NCI-H2081 (cell line): ENCODE measurements around the gene ANKRD13B.

Source experiments
- DNase-seq, 2 experiments: peaks; one replicate each; lab custom pipeline; 2025; lab: John Stamatoyannopoulos, UW

Gene ANKRD13B

DNA sequence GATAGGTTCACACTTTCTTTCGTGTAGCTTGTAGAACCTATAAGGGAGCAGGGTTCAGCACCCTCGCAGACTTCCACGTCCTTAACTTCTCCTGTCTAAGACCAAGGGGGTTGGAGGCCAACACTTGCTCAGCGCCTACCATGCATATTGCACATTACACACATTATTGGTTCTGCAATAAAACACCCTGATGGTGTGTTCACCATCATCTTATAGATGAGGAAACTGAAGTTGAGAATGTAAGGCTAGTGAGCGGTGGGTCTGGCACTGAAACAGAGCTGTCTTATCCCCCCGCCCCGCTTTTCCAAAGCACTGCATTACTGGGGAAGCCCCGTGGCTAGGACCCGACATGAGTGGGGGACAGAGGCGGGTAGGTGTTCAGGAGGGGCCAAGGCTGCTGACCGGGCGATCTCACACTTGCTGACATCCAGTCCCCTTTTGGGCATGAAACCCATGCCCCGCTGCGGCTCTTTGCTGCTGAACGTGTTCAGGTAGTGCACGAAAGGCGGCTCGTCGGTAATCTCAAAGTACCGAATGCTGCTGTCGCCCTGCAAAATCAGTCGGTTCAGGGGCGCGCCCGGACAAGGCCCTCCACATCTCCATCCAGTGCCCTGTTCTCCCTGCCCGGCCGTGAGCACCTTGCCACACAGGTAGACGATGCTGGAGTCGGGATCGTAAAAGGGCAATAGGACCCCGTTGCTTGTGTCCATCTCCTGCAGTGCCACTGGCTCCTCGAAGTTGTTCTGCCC is 23.5 kb downstream of the ANKRD13B start:
- DNase-seq: no peak

DNA sequence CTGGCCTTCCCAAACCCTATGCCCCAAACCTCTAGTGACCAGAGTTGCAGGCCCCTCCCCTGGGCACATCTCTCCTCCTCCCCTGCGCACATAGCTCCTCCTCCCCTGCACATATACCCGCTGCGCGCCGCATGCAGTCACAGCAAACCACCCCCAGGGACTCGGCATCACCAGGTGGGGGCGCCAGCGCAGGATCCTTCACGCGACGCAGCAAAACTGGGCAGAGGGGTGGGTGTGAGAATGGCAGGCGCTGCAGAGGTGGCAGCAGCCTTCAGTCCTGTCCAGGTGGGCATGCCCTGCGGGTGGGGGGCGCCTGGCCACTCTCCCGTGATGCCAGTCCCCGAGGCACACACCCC is 24.2 kb downstream of the ANKRD13B start:
- peak; percentile 72 to 78 for DNase-seq

DNA sequence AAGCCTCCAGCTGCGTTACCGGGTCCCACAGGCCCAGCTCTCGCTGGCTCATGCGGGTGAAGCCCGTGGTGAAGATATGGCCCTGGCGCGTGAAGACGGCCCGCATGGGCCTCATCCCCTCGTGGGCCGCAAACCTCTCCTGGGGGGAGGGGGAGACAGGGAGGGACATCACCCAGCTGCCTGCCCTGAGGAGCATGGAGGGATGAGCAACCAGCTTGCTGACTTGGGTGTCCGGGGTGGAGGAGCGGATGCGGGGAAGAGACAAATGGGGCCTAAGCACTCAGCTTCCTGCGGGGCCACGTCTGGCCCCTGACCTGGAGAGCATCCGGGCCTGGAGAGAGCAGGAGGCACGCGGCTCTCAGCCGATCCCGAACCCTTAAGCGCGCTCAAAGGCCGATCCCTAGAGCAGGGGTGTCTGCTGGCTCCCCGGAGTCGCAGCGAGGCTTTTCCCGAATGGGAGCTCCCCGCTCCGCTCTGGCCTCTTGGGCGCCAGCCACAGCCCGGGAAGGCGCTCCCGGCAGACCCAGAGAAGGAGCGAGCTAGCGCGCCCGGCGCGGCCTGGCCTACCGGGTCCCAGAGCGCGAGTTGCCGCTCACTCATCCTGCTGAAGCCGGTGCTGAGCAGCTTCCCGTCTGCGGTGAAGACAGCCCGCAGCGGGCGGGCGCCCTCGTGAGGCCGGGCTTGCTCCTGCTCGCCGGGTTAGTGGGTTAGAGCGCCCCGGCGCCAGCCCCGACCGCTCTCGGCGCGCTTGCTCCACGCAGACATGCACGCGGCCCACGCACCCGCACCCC is 24.7 kb downstream of the ANKRD13B start:
- peak; percentile 53 to 74 for DNase-seq

DNA sequence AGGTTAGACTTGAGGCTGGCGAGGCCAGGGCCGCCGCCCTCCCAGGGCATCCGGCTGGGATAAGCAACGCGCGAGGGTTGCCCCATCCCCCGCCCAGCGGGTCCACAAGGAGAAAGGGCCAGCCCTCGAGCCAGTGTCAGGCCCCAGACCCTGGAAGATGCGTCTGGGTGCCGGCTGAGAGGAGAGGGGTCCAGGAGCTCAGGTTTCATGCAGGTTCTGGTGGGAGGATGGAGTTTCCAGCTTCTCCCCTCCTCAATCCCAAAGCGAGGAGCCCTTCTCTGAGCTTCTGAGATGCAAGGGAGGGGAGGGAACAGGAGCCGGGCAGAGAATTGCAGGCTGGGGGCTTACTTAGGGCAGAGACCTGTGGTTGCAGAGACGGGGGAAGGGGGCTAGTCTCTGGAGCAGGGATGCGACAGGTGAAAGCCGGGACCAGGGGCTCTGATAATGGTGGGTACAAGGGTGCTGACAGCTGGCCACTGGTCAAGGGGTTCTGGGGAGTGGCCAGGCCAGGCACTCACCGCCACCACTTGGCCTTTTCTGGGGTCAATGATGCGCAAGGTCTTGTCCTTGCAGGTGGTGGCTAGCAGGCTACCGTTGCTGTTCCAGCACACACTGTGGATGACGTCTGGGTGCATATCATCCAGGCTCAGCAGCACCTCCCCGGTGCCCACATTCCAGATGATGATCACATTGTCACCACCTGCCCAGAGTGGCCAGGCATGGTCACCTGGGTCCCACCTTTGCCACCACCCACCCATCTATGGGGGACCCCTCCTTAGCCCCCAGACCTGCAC is 25.5 kb downstream of the ANKRD13B start:
- DNase-seq: no peak

DNA sequence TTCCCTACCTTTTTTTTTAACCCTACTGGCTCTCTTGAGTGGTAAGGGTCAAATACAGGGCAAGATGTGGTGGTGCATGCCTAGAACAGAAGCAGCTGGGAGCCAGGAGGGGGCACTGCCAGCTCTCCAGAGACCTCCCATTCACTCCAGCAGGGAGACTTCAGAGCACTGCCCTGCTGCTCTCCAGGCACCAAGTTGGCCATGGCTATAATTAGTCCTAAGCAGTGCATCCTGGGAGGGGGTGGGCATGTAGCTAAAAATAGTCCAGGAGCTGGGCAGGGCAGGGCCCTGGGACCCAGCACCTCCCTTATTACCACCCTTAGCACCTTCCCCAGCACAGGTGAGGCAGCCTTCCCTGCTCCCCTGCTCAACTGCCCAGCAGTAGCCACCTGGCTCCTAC is 26.3 kb downstream of the ANKRD13B start:
- DNase-seq: peak; percentile 11 to 12

DNA sequence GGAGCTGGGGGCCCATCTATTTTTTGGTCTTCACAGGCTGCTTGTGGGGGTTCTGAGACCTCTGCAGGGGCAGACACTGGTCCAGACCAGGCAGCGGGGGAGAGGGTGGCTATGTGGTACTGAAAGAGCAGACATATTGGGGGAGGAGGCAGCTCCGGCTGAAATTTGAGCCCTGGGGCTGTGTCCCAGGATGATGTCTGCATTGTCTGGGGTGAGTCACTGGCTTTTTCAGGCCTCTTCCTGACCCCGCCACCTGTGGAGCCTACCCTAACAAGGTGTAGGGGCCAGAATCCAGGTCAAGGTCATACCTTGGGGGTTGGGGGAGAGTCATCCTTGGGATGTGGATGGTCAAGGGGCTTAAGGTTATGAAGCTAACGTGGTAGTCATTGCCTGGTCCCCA is 27.3 kb downstream of the ANKRD13B start:
- no peak for DNase-seq

DNA sequence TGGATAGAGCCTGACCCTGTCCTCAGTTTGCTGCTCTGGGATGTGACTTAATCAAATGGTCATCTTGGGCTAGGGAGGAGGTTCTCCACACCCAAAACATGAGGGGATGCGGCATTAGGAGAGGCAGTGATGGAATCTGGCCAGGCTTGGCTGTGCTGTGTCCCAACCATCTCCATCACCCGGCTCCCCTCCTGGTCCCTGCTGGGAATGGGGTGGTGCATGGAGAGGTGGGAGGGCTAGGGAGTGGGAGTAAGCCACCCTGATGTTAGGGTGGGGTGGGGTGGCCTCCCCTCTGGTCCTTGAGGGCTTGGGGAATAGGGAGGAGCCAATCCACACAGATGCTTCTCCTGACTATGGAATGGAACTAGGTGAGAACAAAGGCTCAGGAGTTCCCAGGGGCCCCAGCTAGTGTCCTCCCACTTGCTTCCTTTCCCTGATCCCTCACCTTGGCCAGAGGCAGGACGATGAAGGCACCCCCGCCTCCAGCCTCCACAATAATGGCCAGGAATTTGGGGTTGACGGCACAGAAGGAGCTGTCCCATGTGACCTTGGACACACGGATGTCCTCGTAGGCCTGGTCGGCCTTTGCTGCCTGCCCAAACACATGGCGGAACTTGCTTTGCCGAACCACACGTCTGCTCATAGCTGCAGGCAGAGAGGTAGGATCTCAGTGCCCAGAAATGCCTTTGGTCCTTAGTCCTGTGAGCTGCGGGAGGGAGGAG is 28.0 kb downstream of the ANKRD13B start:
- DNase-seq: no peak

DNA sequence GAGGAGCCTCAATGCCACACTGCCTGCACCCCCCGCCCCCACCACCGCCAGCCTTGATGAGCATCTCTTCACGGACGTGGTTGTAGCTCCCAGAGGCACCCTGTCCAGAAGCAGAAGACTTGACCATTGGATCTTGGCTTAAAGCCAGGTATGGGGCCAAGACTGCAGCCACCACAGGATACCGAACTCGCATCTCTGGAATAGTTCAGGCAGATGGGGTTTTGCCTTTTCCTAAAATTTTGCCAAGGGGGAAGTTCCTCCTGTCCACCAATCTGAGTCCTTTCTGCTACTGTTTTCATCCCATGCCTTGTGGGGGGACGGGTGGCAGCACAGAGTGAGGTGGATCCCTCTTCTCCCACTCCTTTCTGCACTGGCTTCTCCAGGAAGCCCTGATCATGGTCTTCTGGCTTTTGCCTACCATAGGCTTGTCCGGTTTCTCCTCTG is 28.8 kb downstream of the ANKRD13B start:
- DNase-seq: no peak

DNA sequence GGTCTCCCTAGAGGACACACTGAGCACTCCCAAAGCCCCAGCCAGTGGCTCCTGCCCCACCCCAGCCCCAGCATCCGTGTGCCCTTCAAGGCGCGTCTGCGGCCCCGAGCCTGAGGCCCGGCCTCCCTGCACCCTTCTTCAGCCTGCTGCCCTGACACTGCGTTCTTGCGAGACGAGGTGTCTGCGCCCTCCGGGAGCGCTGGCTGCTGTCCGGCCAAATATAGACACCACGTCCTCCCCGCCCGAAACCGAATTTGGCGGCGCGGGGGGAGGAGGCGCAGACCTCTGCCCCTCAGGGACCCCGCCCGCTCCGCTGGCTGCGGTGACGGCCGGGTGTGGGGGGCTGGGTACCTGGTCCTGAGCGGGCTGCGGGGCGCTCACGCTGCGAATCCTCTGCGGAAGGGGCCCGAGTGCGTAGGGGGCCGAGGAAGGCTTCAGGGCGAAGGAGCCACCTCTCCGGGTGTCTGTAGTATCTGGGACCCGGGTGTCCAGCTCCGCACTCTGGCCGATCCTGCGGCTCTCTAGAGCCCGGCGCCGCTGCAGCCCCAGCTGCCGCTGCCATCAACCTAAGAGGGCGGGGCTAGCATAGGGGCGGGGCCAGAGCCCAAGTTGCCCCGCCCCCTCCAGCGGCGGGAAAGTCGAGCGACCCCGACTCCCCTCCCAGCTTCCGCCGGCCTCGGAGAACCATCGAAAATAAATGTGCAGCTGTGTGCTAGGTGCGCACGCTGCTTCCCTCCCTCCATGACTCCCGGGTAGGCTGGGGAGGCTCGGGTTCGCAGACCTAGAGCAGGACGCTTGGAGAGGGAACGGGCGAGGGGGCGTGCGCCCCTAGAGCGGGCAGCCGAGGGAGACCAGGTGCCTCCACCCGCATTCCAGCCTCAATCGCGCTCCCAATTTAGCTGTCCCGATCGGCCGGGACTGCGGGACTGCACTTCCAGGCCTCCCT is 29.7 kb downstream of the ANKRD13B start, which contains the start of gene CORO6:
CORO6 (minus strand) TSS at position 576 of the 946 bp plus-strand sequence. CDS start 1,491 bp downstream, outside the sequence.
- no peak for DNase-seq

DNA sequence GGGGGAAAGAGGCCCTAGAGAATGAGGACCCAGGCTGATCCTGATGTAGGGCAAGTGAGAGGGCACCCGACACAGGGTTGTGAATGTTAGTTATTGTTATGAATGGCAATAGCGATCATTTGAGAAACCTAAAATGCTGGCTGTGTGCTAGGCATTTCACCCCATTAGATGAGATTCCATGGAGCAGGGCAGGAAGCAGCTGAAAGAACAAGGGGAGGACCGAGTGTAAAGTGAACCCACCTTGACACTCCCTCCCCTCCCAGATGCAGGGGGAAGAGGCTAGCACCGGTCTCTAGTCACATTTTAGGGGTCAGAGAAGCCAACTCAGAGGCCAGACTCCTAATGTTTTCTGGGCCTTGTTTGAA is 30.3 kb downstream of the ANKRD13B start:
- DNase-seq: no peak

DNA sequence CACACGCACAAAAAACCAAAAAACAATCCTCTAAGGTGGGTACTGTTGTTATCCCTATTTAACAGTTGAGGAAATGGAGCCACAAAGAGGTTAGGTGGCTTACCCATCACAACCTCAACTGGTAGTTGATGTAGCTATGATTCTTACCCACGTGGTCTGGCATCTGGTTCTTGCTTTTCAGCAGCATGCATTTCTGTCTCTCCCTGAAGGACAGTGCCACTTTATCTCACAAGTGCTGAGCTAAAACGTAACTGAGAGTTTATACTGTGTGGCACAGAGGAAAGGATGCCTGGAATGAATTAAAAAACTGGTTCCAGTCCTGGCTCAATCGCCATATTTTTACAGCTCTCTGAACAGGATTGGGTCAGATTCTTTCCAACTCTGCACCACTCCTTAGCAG is 31.7 kb downstream of the ANKRD13B start:
- no peak for DNase-seq

DNA sequence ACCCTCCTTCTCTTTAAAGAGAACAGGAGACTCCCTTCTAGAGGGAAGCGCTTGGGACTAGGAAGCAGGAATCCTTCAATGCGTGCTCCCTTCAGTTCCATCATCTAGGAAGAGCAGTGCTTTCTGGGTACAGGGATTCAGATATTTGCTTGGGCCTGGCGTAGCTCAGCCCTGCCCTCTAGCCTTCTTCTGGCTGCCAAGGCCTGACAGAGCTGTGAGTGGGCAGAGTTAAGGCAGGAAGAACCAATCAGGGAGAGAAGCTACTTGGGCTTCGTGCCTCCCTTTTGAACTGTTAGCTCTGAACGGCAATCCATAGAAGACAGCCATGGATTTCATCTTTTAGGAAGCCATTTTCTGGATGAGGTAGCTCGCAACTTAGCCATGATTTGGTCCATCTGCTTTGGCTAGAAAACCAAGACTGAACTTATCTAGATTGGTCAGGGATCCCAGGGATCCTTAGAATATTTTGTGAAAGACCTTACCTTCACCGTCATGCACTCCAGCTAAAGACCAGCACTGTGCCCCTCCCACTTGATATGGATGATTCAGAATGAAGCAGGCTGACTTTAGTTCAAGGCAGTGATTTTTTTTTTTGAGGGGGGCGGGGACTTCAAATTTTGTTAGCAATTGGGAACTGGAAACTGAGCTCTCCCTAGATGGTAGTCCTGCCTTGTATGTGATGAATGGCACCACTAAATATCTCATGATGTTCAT is 32.3 kb downstream of the ANKRD13B start:
- DNase-seq: no peak

DNA sequence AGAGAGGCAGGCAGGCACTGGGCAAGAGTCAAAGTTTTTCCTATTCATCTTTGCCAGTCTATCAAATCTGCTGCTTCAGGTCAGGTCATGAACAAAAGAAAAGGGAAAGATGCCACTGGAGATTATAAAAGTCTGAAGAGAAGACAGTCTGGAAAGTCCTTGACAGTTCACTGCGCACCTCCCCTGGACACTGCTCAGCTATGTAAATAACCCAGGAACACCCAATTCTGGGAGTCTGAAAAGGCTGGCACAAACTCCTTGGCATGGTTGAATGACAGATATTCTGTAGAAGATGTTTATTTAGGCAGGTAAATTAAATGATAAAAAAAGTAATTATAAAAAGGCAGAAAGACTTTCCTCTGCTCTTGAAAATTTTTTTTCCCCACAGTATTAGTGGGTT is 35.0 kb downstream of the ANKRD13B start:
- DNase-seq: no peak

DNA sequence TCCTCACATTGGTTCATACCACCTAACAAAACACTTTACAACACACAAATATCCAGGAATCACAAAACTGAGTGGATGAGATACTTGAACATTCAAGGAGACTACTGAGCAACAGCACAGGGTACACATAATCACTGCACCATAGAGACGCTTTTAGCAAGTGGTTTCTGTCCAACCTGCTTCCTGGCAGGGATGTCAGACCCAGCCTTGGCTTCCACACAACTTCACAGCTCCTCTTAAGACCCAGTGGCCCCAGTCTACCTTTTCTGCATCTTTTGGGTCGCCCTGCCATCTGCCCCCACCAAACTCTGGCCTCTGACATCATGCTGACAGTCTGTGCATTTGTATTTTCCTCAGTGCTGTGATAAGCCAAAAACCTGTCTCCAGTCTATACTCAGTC is 35.7 kb downstream of the ANKRD13B start:
- DNase-seq: no peak

DNA sequence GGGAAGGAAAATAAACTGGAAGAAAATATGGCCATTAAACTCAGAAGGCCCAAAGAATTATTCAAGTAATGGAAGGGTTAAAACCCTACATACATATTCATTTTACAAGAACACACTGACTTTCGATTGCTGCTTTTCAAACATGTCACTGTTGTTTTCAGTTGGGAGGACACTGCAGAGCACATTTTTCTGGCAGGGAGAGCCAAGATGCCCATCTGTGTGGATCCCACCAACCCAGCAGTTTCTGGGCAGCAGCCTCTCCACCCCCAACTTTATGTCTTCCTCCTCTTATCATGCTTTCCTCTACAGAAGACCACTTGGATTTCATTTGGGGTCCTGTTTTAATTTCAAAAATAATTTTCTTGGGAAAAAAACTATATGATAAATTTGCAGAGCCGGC is 36.9 kb downstream of the ANKRD13B start:
- no peak for DNase-seq

DNA sequence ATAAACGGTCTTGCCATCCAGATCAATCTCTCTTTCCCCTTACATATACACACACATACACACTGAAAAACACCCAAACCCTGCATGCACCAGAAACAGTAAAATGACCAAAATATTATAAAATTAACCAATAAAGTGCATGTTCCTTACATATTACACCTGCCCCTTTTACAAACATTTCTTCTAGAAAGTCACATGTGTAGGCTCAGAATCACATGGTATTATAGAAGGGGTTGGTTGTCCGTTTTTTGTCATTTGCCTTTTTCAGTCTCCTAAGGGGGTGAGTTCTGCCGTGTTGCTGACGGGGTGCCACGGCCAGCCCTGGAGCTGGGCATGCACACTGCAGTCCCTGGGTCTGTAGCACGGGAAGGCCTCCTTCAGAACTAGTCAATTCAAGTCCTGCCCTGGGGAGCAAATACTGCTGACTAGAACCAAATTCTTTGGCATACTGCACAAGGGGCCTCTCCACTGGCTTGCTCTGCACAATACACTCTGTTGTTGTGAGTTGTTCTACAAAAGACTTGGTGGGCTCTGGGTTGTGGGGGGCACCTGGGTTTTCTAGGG is 37.8 kb downstream of the ANKRD13B start:
- no peak for DNase-seq

DNA sequence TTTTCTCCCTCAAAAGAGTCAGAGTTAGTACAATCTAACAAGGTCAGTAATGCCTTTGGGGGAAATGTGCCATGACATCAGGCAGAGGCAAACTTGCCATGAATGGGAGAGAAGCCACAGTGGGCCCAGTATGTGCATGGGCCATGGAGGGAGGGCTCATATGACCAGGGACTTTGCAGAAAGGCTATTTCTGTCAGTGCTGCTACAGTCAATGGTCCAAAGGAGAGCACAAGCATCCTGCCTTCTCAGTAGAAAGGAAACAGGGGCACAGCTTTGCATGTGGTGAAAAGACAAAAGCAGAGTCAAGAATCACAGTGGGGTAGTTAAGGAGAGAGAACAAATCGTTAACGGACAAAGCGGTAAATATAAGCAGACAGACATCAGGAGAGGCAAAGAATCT is 41.0 kb downstream of the ANKRD13B start:
- DNase-seq: no peak

DNA sequence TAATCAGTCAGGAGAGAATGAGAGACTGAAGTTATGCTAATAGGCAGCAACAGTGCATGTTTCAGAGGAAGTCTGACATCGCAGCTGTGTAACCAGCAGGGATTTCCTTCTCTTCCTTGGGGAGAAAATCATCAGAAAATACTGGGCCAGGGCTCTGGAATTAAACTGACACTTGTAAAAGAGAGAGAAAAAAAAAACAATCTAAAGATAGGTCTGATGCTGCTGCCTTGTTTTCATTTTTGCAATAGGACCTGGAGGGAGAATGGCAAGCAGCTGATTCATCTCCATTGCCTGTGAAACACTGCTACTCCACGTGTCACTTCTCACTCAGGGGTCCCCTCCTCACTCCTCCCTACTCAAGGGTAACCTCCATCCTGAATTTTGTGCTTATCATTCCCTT is 47.5 kb downstream of the ANKRD13B start:
- no peak for DNase-seq

DNA sequence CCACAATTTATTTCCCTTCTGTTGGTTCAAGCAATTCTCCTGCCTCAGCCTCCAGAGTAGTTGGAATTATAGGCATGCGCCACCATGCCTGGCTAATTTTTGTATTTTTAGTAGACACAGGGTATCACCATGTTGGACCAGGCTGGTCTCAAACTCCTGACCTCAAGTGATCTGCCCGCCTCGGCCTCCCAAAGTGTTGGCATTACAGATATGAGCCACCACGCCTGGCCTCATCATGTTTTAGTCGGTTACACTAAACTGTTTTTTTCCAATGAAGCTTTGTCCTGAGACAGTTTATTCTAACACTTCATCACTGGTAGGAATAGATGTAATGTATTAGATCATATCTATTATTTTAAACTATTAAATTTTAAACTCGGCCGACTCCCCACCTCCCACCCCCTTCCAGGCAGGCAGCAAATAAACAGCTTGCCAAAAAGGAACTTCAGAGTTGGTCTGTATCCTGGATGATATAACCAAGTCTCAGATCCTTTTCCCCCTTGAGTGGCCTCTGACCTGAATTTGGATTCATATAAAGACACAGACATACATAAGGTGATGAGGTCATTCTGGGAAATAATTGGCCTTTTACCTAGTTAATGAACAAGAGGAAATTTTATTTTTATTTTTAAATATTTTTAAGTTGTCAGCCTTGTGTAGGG is 48.2 kb downstream of the ANKRD13B start:
- no peak for DNase-seq
